LNCAP (cell line): ENCODE measurements around the gene CBLN3.

Experiments used
- TF ChIP-seq, protein P1 (sequence below): fragments of 450-650 bp; IDR thresholded peaks from 2 replicates; pipeline ENCODE4 v1.5.1; 2017; ENCODE audit warnings: mild to moderate bottlenecking

The CBLN3 gene

DNA sequence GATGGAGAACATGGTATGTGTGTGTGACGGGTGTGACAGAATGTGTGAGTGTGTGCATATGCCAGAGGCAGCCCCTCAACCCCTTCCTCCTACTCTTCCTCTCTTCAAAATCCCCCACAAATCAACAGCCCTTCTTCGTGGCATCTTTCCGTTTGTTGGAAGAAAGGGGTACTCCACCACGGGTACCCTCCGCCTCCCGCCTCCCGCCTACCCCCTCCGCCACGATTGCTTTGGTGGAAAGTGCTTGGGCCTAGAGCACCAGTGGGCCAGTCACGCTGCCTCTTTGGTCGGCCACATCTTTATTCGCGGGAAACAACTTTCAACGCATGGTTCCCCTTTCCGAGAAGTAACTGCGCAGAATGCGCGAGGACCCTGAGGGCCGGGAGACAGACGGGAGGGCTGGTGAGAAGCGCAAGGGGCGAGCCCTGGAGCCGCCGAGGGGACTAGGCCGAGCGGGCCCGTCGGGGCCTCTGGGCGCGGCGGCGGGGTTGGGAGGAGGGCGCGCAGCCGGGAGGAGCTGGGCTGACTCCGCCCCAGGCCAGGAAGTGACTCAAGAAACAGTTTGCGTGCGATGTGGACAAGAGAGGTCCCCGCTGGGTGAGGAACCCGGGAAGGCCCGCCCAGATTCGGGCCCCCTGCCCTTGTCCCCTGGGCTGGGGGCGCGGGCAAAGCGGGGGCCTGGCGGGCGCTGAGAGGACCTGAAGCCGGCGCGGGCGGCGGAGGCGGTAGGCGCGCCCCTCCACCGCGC is at the start of gene CBLN3, which contains the start of gene KHNYN:
TSS of gene CBLN3 (minus strand) at position 274 of the 748 bp plus-strand sequence. CDS start 614 bp downstream, outside the sequence.
TSS of gene KHNYN (plus strand) at position 560 of the 748 bp plus-strand sequence. CDS start 777 bp downstream, outside the sequence.
- TF ChIP-seq, protein P1, sequence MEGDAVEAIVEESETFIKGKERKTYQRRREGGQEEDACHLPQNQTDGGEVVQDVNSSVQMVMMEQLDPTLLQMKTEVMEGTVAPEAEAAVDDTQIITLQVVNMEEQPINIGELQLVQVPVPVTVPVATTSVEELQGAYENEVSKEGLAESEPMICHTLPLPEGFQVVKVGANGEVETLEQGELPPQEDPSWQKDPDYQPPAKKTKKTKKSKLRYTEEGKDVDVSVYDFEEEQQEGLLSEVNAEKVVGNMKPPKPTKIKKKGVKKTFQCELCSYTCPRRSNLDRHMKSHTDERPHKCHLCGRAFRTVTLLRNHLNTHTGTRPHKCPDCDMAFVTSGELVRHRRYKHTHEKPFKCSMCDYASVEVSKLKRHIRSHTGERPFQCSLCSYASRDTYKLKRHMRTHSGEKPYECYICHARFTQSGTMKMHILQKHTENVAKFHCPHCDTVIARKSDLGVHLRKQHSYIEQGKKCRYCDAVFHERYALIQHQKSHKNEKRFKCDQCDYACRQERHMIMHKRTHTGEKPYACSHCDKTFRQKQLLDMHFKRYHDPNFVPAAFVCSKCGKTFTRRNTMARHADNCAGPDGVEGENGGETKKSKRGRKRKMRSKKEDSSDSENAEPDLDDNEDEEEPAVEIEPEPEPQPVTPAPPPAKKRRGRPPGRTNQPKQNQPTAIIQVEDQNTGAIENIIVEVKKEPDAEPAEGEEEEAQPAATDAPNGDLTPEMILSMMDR: no peak

DNA sequence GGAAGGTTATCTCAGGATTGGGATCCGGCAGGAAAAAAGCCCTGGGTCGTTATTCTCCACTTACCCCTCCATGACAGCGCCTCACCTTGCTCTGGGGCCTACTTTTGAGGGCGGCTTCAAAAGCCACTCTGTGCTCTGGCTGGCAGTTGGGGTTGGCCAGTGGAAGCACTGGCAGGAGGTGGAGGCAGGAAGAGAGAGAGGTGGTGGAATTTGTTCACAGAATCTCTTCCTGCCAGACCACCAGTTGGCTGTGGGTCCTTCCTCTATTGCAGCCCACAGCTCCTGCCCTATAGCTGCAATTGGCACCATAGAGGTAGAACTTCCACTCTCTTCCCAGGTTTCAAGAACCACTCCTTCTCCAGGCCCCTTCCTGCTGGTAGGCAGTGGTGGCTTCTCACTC is 45.8 kb upstream of the CBLN3 start:
- TF ChIP-seq, protein P1: no peak

DNA sequence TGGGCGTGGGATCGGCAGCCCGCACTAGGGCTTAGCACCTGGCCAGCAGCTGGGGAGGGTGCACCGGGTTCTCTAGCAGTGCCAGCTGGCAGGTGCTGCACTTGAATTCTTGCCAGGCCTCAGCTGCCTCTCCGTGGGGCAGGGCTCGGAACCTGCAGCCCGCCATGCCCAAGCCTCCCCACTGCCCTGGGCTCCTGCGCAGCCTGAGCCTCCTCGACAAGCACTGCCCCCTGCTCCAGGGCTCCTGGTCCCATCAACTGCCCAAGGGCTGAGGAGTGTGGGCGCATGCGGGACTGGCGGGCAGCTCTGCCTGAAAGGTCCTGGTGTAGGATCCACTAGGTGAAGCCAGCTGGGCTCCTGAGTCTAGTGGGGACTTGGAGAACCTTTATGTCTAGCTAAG is 43.7 kb upstream of the CBLN3 start:
- TF ChIP-seq, protein P1: no peak

DNA sequence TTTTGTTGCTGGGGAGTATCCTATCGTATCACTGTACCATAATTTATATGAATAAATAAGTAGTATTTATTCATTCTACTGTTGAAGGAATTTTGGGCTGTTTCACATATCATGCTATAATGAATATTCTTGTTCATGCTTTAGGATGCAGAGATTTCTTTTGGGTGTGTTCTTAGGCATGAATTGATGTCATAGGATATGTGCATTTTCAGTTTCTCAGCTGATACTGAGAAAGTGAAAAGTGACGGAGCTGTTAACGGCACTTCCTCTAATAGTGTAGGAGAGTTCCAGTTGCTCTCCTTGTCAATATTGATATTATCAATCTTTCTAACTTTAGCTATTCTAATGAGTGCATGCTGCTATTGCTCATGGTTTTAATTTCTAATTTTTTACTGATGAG is 36.3 kb upstream of the CBLN3 start:
- TF ChIP-seq, protein P1: no peak

DNA sequence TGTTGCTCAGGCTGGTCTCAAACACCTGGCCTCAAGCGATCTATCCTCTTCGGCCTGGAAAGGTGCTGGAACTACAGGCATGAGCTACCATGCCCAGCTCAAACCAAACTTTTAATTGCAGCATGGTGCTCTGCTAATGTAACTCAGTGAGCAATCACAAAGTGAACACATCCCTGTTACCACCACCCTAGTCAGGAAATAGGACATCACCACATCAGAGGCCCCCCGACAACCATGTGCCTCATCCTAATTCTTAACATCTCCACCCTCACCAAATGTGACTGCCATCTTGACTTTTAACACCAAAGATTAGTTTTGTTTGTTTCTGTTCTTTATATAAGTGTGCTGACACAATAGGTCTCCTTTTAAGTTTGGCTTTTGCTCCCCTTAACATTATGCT is 35.9 kb upstream of the CBLN3 start:
- TF ChIP-seq, protein P1: no peak

DNA sequence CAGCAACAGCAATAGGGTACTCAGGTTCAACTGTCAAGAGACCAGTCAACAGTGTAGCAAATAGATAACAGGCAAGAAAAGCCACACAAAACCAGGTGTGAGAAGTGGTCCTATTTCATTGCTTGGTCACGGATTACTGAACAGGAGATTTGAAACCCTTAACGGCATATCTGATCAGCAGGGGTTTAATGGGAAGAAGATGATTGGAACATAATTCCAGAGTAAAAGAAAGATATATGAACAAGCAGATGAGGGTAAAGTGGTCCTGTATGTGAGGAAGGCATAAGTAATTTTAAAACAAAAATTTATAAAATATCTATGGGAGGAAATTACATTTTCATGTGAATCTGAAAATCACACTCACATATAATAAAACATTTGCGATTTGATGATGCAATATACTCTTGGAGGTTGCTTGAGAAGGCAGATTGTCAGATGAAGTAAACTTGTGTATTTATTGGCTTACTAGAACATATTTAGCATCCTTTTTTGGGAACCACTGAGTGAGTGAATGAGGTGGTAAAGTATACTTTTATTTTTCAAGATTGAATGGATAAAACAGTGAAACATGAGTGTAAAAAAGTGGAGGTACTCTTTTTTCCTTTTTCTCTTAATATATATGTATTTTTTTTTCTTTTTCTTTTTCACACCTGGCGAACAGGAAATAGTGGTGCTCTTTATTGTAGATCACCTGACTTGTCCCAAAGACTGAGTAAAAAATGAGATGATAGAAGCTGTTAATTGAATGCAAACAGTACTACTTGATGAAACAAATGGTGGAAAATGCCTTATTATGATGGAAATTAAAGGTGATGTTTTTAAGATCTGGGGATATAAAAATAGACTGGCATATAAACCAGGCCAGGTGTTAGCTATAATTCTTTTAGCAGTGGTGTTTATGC is 34.7 kb upstream of the CBLN3 start:
- TF ChIP-seq, protein P1: no peak

DNA sequence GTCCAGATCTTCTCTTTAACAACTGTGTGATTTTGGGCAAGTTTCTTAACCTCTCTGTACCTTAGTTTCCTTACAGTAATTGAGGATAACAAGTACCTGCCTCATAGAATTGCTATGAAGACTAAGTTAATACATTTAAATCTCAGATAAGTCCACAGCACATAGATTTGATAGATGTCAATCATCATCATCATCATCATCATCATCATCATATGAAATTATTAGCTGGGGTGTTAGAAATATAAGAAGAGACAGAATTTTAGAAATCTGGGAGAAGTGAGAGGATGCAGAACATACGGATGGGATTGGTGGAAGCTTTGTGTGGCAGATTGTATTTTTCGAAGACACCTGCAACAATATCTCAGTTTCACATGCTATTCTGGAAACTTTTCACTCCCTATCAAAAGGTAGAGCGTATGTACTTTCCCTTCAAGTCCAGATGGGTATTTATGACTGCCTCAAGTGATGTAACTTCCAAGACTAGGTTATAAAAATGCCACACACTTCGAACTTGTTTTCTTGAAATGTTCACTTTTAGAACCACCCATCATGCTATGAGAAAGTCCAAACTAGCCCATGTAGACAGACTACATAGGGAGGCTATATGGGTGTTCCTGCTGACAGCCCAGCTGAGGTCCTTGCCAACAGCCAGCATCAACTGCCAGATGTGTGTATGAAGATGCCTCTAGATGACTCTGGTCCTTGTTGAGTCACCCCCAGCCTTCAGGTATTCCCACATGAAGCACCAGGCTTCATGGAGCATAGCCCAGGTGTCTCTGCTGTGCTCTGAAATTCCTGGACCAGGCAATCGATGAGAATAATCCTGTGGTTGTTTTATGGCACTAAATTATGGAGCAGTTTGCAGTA is 33.8 kb upstream of the CBLN3 start:
- TF ChIP-seq, protein P1: no peak
